OCI-LY3 (cell line): ENCODE measurements around the gene INSC.

Experiments used
- EZH2phosphoT487 ChIP-seq: fragments of 200-600 bp; shearing (Covaris generic); IDR thresholded peaks from 2 replicates; pipeline ENCODE4 v1.6.1; 2018; ENCODE audit warnings: antibody characterized with exemption, mixed run types, low read depth
- TF ChIP-seq, protein P1 (sequence below): fragments of 200-600, 300-600 bp; sonication (generic); IDR thresholded peaks from 2 replicates; pipeline ENCODE4 v1.5.1; 2014; ENCODE audit warnings: antibody characterized with exemption, low read length, low read depth

DNA sequence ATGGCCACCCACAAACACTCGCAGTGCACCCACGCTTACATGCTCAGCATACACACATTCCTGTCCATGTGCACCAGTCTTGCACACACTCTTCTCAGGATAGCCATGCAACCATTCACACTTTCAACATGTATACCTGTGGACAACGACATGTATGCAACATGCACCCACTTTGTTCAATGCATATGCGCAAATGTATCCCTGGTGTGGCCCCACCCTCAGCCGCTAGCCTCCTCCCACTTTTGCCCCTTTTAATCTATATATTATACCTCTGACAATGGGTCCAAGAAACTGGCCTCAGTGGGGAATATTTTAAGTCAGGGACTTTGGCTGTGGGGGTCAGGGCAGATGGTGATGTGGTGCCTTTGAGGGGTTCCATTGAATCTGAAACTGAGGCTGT, 963 bp downstream of the INSC start:
- TF ChIP-seq, protein P1, sequence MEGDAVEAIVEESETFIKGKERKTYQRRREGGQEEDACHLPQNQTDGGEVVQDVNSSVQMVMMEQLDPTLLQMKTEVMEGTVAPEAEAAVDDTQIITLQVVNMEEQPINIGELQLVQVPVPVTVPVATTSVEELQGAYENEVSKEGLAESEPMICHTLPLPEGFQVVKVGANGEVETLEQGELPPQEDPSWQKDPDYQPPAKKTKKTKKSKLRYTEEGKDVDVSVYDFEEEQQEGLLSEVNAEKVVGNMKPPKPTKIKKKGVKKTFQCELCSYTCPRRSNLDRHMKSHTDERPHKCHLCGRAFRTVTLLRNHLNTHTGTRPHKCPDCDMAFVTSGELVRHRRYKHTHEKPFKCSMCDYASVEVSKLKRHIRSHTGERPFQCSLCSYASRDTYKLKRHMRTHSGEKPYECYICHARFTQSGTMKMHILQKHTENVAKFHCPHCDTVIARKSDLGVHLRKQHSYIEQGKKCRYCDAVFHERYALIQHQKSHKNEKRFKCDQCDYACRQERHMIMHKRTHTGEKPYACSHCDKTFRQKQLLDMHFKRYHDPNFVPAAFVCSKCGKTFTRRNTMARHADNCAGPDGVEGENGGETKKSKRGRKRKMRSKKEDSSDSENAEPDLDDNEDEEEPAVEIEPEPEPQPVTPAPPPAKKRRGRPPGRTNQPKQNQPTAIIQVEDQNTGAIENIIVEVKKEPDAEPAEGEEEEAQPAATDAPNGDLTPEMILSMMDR = no peak
- TF ChIP-seq EZH2phosphoT487 = no peak
